MM.1S (cell line): ENCODE data around the gene NGB.

Experiments
- CTCF ChIP-seq: fragments of 300-600 bp; sonication (generic); IDR thresholded peaks from 2 replicates; pipeline ENCODE4 v1.5.1; 2016; ENCODE audit warnings: antibody characterized with exemption, low read length, mixed read lengths
- EZH2 ChIP-seq: fragments of 300-600 bp; sonication (generic); optimal IDR thresholded peaks from 2 replicates; pipeline ENCODE3; 2017; ENCODE audit warnings: low read depth, mild to moderate bottlenecking, antibody characterized with exemption, low read length, mixed read lengths

- TF ChIP-seq CTCF (no peak), EZH2 (no peak)
Observed at GRCh38 chr14:77224212-77224611, 46.8 kb downstream of the NGB start.
